ENCODE data around the gene DLGAP1.

Gene DLGAP1

GRCh38 chr18:3649135-3649632, 805.9 kb downstream of the DLGAP1 start:
- DNase-seq, result no peak

GRCh38 chr18:3648641-3649040, 806.5 kb downstream of the DLGAP1 start:
- DNase-seq, result no peak

GRCh38 chr18:3648200-3648599, 806.9 kb downstream of the DLGAP1 start:
- DNase-seq, result no peak

GRCh38 chr18:3647636-3648035, 807.5 kb downstream of the DLGAP1 start:
- no peak for DNase-seq

- DNase-seq, result no peak
Observed at GRCh38 chr18:3645384-3646156, 809.5 kb downstream of the DLGAP1 start.

GRCh38 chr18:3634250-3634939, 820.7 kb downstream of the DLGAP1 start:
- no peak for DNase-seq

GRCh38 chr18:3631887-3632286, 823.2 kb downstream of the DLGAP1 start:
- DNase-seq, result no peak

- DNase-seq, result no peak
Observed at GRCh38 chr18:3626929-3627458, 828.1 kb downstream of the DLGAP1 start.

GRCh38 chr18:3625742-3626091, 829.4 kb downstream of the DLGAP1 start:
- DNase-seq, result no peak

GRCh38 chr18:3624935-3625741, 830.0 kb downstream of the DLGAP1 start:
- peak; percentile 65 for DNase-seq

- no peak for DNase-seq
Observed at GRCh38 chr18:3624546-3624934, 830.6 kb downstream of the DLGAP1 start.

- peak; percentile 22 for DNase-seq
Observed at GRCh38 chr18:3623769-3624545, 831.1 kb downstream of the DLGAP1 start.

GRCh38 chr18:3620146-3621119, 834.7 kb downstream of the DLGAP1 start:
- no peak for DNase-seq

- no peak for DNase-seq
Observed at GRCh38 chr18:3619746-3620145, 835.4 kb downstream of the DLGAP1 start.

GRCh38 chr18:3619222-3619621, 835.9 kb downstream of the DLGAP1 start:
- no peak for DNase-seq

- no peak for DNase-seq
Observed at GRCh38 chr18:3616744-3617143, 838.4 kb downstream of the DLGAP1 start.

- DNase-seq, result no peak
Observed at GRCh38 chr18:3616142-3616541, 839.0 kb downstream of the DLGAP1 start.

- DNase-seq, result no peak
Observed at GRCh38 chr18:3615374-3615985, 839.6 kb downstream of the DLGAP1 start.

- DNase-seq, result no peak
Observed at GRCh38 chr18:3612315-3612714, 842.8 kb downstream of the DLGAP1 start.

- no peak for DNase-seq
Observed at GRCh38 chr18:3611313-3612090, 843.6 kb downstream of the DLGAP1 start.

Measured in stimulated activated CD4-positive, alpha-beta T cell treated with anti-CD3 and anti-CD28 coated beads, Interleukin-4, amount 100 ng/mL, for 1 hour (primary cell).